ENCODE data around the gene EYS.

The EYS gene

DNA sequence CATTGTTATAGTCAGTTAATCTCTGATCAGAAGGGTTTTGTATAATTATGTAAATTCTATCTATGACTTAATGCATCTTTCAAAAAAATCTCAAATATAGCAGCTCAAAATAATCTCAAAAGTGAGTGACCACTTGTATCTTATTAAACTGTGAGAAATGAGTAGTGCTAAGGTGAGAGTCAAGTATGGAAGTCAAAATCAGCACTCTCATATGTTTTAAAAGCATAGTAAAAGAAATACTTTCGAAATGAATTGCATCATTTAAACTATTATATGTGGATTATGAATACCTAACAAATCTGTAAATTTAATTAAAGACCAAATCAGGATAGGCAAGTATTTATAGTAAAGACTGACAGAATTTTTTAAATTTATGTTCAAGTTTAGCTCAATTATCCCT lies 1425.9 kb downstream of the EYS start:
- no peak for DNase-seq
- Mint-ChIP-seq H3K4me3 (no peak overlapping the region), H3K36me3 (no peaks in the 10 kb centered on the region), H3K4me1 (no peaks in the 10 kb centered on the region), H3K27me3 (no peaks in the 10 kb centered on the region), H3K9me3 (peaks cover 4 to 7% of the 10 kb centered on the region in 2 donors), H3K27ac (no peak overlapping the region)
- no peak for ATAC-seq (replicated peaks)

DNA sequence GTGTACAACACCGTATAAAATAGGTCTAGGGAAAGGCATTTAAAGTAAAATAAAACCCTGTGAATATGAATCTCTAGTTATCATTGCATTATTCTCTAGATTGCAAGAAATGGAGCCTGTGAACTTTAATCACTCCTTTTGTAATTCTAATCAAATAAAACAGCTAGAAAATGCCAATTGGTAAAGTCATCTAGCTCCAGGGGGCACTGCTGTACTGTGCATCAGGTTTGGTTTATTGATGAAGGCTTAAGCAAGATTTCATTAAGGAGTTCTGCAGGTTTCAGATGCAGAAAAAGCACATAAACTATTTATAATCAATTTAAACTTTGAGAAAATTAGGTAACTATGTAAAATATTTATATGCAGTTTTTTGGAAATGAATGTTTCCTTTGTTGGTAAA lies 1426.5 kb downstream of the EYS start:
- Mint-ChIP-seq H3K36me3 (no peaks in the 10 kb centered on the region), H3K27ac (no peak overlapping the region), H3K4me3 (no peak overlapping the region), H3K27me3 (no peaks in the 10 kb centered on the region), H3K9me3 (peaks cover 4 to 7% of the 10 kb centered on the region in 2 donors), H3K4me1 (no peaks in the 10 kb centered on the region)
- DNase-seq (no peak), ATAC-seq (replicated peaks) (no peak)

DNA sequence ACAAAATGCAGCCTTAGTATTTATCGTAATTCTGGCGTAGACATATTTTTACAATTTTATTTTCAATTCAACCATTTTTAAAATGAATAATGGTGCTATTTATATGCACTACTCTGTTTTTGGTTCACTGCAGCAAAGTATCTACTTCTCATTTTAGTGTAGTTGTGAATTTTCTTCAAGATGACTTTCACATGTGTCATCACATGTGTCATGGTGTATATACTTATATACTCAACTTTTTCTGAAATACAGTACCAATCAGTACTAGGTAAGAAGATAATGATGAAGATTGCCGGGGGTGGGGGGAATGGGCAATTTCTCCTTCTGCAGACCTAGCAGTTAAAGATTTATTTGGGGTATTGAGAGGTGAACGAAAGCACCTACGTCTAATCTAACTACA lies 1436.9 kb downstream of the EYS start:
- Mint-ChIP-seq H3K4me1 (no peaks in the 10 kb centered on the region), H3K4me3 (no peak overlapping the region), H3K36me3 (no peaks in the 10 kb centered on the region), H3K27me3 (no peaks in the 10 kb centered on the region), H3K9me3 (no peaks in the 10 kb centered on the region), H3K27ac (no peak overlapping the region)
- DNase-seq = no peak
- no peak for ATAC-seq (replicated peaks)

DNA sequence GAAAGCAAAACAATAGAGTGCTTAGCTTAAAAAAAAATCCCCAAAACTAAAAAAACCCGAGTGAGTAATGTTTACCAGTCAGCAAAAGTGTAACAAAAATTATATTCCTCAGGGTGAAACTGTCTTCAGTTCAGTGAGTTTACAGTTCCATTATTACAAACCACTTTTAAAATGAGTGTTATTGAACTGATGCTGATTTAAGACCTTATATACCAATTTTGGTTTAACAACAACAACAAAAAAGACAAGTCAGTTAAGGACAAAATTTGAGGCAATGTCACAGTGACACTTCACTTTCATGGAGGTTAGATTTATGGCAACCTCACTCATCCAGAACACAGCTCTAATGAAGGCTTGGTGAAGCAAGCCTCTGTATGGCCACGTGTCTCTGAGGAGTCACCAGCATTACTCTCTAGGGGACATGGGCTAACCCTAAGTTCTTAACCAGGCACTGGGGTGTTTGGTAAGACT lies 1440.6 kb downstream of the EYS start:
- no peaks in the 10 kb centered on the region for H3K9me3 Mint-ChIP-seq
- no peaks in the 10 kb centered on the region for H3K36me3 Mint-ChIP-seq
- H3K27ac Mint-ChIP-seq = no peak overlapping the region
- no peaks in the 10 kb centered on the region for H3K27me3 Mint-ChIP-seq
- H3K4me1 Mint-ChIP-seq = no peaks in the 10 kb centered on the region
- DNase-seq = no peak
- ATAC-seq (replicated peaks) = peak; percentile 63 to 92
- no peak overlapping the region for H3K4me3 Mint-ChIP-seq

DNA sequence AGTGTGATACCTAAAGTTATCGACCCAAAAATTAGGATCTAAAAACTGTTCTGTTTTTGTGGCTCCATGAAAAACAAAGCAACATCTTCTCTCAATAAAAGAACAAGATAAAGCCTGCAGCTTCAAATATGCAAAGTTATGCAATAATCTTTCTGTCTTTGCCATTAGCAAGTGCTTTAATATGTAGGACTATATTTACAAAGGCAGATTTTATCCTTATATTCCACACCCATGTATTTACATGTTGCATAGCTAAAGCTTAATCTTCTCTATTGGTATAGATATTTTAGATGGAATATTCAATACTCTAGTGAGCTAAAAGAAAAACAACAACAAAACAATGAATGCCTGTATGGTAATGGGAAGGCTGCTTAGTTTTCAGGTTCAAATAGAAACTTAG lies 1443.2 kb downstream of the EYS start:
- ATAC-seq (replicated peaks) (no peak), DNase-seq (no peak)
- no peaks in the 10 kb centered on the region for H3K9me3 Mint-ChIP-seq
- H3K27me3 Mint-ChIP-seq = no peaks in the 10 kb centered on the region
- H3K4me3 Mint-ChIP-seq = no peak overlapping the region
- H3K27ac Mint-ChIP-seq = no peak overlapping the region
- H3K36me3 Mint-ChIP-seq = no peaks in the 10 kb centered on the region
- H3K4me1 Mint-ChIP-seq = no peaks in the 10 kb centered on the region

DNA sequence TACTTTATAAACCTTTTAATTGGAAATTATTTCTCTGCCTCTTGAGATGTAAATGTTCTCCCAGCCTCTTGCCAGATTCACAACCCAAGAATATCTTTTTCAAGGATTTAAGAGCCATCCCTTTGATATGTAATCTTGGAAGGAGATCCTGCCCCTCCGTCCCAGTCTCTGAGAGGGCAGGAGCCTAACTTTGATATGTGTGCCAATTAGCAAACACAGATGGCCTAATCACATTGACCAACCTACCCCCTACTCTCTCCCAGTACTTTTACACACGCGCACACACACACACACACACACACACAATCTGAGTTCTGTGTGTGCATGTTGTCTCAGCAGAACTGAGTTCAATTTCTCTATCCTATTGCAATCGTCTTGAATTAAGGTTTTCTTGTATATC lies 1447.7 kb downstream of the EYS start:
- ATAC-seq (replicated peaks) (no peak), DNase-seq (no peak)
- H3K27ac Mint-ChIP-seq = no peak overlapping the region
- H3K4me1 Mint-ChIP-seq = no peaks in the 10 kb centered on the region
- no peaks in the 10 kb centered on the region for H3K27me3 Mint-ChIP-seq
- H3K4me3 Mint-ChIP-seq = no peak overlapping the region
- no peaks in the 10 kb centered on the region for H3K36me3 Mint-ChIP-seq
- no peaks in the 10 kb centered on the region for H3K9me3 Mint-ChIP-seq

DNA sequence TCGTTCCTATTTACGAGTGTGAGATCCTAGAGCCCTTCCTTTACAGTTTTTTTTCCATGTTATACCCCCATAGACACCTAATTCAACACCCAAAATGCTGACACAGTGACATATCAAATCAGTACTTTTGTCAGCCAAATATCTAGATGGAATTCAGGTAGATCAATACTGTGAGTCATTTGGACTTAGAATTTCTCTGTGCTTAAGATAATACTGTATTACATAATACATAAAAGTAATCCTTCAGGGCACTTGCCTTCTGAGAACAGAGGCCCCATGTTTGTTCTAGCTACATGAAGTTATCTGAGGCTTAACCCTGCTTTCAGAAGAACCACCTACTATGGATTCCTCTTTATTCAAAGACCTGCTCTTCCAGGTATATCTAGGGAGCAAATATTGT lies 1448.3 kb downstream of the EYS start:
- Mint-ChIP-seq H3K4me1 (no peaks in the 10 kb centered on the region), H3K36me3 (no peaks in the 10 kb centered on the region), H3K27me3 (no peaks in the 10 kb centered on the region), H3K4me3 (no peak overlapping the region), H3K9me3 (no peaks in the 10 kb centered on the region), H3K27ac (no peak overlapping the region)
- DNase-seq = no peak
- ATAC-seq (replicated peaks) = no peak

DNA sequence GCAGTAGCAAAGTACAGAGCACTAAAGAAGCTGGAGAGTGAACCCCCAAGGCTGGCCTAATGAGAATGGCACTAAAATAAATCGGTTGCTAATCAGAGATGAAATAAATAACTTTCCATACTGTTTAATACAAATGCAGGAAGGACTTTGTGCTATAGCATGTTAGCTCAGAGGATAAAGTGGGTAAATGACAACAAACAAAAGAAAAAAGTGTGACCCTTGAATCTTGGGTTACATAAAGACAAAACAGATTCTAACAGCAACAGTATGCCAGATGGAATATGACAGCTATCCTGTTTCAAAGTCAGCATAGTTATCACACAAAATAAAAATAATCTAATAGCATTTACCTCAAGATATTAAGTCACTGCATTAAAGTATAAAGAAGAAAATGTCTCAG lies 1448.7 kb downstream of the EYS start:
- H3K9me3 Mint-ChIP-seq = no peaks in the 10 kb centered on the region

DNA sequence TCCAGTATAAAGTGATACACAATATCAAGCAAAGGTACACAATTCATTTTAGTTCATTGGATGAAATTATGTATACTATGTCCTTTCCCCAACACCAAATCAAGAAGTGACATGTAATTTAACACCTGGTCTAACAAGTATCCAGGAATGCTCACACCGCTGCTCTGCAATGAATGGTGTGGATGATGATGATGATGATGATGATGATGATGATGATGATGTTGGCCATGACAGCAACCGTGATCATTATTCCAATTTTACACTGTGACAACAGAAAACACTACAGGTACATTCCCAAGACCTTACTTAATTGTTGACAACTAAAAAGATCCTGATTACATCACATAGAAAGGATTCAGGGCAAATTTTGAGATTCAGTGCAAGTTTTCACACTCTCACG lies 1449.4 kb downstream of the EYS start:
- H3K27ac Mint-ChIP-seq = no peak overlapping the region
- no peaks in the 10 kb centered on the region for H3K36me3 Mint-ChIP-seq
- no peaks in the 10 kb centered on the region for H3K9me3 Mint-ChIP-seq
- ATAC-seq (replicated peaks) (no peak), DNase-seq (no peak)
- H3K4me3 Mint-ChIP-seq = no peak overlapping the region
- H3K27me3 Mint-ChIP-seq = no peaks in the 10 kb centered on the region
- H3K4me1 Mint-ChIP-seq = no peaks in the 10 kb centered on the region

More for the DNA sequence above, 1448.7 kb downstream of the EYS start:
- no peaks in the 10 kb centered on the region for H3K36me3 Mint-ChIP-seq
- no peak overlapping the region for H3K4me3 Mint-ChIP-seq
- DNase-seq = no peak
- H3K27ac Mint-ChIP-seq = no peak overlapping the region
- no peaks in the 10 kb centered on the region for H3K4me1 Mint-ChIP-seq
- no peaks in the 10 kb centered on the region for H3K27me3 Mint-ChIP-seq
- no peak for ATAC-seq (replicated peaks)

DNA sequence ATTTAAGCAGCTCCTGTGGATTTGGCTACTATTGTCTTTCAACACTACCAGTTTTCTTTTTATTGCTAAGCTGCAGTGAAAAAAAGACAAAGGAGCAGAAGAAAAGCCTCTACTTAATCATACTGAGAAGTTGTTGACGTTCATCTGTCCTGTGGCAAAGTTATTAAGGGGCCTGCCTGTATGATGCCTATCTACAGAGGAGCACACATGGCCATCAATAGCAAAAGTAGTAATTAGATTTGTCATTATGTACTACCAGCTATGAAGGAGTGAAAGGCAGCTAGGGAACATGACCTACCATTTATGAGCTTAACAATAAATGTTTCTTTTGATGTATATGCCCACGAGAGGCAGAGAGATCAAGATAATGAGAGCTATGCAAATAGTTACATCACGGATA lies 1450.5 kb downstream of the EYS start:
- Mint-ChIP-seq H3K4me3 (no peak overlapping the region), H3K9me3 (no peaks in the 10 kb centered on the region), H3K27ac (no peak overlapping the region), H3K36me3 (no peaks in the 10 kb centered on the region), H3K27me3 (no peaks in the 10 kb centered on the region), H3K4me1 (no peaks in the 10 kb centered on the region)
- DNase-seq (no peak), ATAC-seq (replicated peaks) (no peak)

DNA sequence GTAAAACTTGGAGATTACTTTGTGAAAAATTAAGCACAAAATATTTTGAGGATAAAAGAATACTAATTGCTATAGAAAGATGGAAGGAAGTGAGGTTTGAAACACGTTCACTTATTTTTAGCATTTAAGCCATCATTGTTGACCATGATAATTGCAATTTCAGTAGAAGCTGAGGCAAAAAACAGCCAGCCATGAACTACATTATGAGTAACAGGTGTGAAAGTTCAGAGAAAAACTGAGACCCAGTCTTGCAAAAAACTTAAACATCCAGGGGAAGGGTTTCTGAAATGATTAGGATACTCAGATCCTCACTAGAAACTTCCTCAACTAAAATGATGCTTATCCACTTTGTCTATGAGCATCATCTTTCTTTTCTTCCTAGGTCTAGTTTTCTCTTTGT lies 1452.0 kb downstream of the EYS start:
- no peak overlapping the region for H3K4me3 Mint-ChIP-seq
- no peak overlapping the region for H3K27ac Mint-ChIP-seq
- H3K4me1 Mint-ChIP-seq = no peaks in the 10 kb centered on the region
- no peaks in the 10 kb centered on the region for H3K27me3 Mint-ChIP-seq
- DNase-seq (no peak), ATAC-seq (replicated peaks) (no peak)
- H3K9me3 Mint-ChIP-seq = no peaks in the 10 kb centered on the region
- no peaks in the 10 kb centered on the region for H3K36me3 Mint-ChIP-seq

DNA sequence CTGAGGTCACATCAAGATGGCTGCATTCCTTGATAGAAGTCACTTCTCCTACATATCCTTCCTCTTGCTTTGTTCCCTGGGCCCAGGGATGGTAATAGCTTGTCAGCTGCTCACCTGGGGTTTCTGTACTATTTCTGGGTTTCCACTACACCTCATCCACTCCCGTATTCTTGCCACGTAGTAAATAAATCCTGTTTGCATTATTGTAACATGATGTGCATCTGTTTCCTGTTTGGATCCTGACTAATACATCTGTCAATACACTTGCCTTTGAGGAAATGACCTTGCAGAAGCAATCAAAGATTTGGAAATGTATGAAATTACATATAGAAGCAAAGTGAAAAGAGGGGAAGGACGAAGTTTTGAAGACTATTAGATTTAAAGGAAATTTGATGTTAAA lies 1452.5 kb downstream of the EYS start:
- Mint-ChIP-seq H3K36me3 (no peaks in the 10 kb centered on the region), H3K4me3 (no peak overlapping the region), H3K27me3 (no peaks in the 10 kb centered on the region), H3K4me1 (no peaks in the 10 kb centered on the region), H3K9me3 (no peaks in the 10 kb centered on the region), H3K27ac (no peak overlapping the region)
- ATAC-seq (replicated peaks) (no peak), DNase-seq (no peak)

DNA sequence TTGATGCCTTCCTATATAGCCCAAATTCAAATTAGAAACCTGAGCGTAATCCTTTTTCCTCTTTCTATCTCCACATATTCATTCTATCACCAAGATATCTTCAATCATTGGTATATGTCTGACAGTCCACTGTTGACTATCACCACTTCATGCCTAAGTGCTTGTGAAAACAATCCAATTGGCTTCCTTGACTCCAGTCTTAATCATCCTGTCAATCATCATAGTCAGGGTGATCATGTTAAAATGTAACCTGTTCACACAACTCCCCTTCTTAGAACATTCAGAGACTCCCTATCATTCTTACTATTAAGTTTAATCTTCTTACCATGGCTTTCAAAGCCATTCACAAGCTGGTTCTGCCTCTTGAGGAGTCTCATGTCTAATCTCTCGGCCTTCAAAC lies 1454.8 kb downstream of the EYS start:
- H3K9me3 Mint-ChIP-seq = peaks cover 0 to 5% of the 10 kb centered on the region in 2 donors
- no peak overlapping the region for H3K27ac Mint-ChIP-seq
- no peaks in the 10 kb centered on the region for H3K4me1 Mint-ChIP-seq
- DNase-seq (no peak), ATAC-seq (replicated peaks) (no peak)
- H3K36me3 Mint-ChIP-seq = no peaks in the 10 kb centered on the region
- no peak overlapping the region for H3K4me3 Mint-ChIP-seq
- no peaks in the 10 kb centered on the region for H3K27me3 Mint-ChIP-seq

DNA sequence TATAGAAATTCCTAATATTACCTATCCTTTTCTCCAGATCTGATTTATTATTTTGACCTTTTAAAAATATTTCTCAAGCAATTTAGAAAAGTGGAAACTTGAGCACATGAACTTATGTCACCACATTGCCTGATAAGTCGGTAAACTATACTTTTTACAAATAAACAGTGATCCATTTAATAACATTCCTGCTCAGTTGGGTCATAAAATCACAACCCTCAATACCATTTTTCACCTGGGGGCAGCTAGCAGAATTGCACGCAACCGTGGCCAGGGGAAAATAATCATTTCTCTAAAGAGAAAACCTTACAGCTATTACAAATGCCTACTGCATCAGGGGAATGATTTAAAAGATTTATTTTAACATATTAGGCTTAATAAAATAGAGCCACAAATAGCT lies 1456.9 kb downstream of the EYS start:
- H3K27me3 Mint-ChIP-seq = no peaks in the 10 kb centered on the region
- H3K4me3 Mint-ChIP-seq = no peak overlapping the region
- no peaks in the 10 kb centered on the region for H3K4me1 Mint-ChIP-seq
- DNase-seq (no peak), ATAC-seq (replicated peaks) (no peak)
- H3K36me3 Mint-ChIP-seq = no peaks in the 10 kb centered on the region
- H3K9me3 Mint-ChIP-seq = peaks cover 3 to 5% of the 10 kb centered on the region in 2 donors
- H3K27ac Mint-ChIP-seq = no peak overlapping the region

DNA sequence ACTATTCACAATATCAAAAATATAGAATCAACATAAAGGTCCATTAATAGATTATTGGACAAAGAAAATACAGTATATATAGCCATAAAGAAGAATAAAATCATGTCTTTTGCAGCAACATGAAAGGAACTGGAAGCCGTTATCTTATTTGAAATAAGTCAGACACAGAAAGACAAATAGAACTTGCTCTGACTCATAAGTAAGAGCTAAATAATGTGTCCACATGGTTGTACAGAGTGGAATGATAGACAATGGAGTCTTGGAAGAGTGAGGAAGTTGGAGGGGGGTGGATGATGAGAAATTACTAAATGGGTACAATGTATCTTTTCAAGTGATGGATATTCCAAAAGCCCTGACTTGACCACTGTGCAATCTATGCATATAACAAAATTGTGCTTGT lies 1457.9 kb downstream of the EYS start:
- Mint-ChIP-seq H3K4me3 (no peak overlapping the region), H3K9me3 (peaks cover 4 to 5% of the 10 kb centered on the region in 2 donors)
- no peak for ATAC-seq (replicated peaks)

DNA sequence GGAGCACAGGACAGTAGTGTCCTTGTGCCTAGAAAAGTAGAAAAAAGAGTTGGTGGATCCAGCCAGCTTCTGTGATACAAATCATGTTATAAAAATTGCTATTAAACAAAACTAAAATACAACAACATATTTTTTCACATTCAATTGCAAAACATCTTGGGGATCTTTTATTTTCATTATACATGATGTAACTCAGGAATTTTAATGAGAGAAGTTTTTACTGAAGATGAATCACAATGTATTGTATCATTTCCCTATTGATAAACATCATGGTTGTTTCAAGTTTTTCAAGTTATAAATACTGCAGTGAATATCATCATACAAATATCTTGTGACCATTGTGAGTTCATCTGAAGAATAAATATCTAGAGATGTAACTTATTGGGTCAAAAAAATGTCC lies 1463.4 kb downstream of the EYS start:
- no peaks in the 10 kb centered on the region for H3K27me3 Mint-ChIP-seq
- H3K4me1 Mint-ChIP-seq = no peaks in the 10 kb centered on the region
- DNase-seq = no peak
- no peaks in the 10 kb centered on the region for H3K36me3 Mint-ChIP-seq
- H3K9me3 Mint-ChIP-seq = peaks cover 12 to 21% of the 10 kb centered on the region in 2 donors
- H3K27ac Mint-ChIP-seq = no peak overlapping the region
- H3K4me3 Mint-ChIP-seq = no peak overlapping the region
- ATAC-seq (replicated peaks) = no peak

More for the DNA sequence above, 1457.9 kb downstream of the EYS start:
- Mint-ChIP-seq H3K36me3 (no peaks in the 10 kb centered on the region), H3K4me1 (no peaks in the 10 kb centered on the region), H3K27me3 (no peaks in the 10 kb centered on the region), H3K27ac (no peak overlapping the region)
- DNase-seq = no peak
